ENCODE measurements around the gene CNNM4. TPM values are rescaled to one million over a fixed set of nuclear protein-coding genes. Genes with fewer than 3 reads are reported as not detected.

Gene CNNM4
- total RNA-seq, 3 donors from 2014 or later = 53.4 to 134 (median 101) TPM

GRCh38 chr2:96841701-96842495 is 81.2 kb downstream of the CNNM4 start:
- Histone ChIP-seq H3K4me1 (ENCODE audit: low read depth) (peaks cover 11% of the 10 kb centered on the region), H3K36me3 (ENCODE audit: low read depth) (no peaks in the 10 kb centered on the region), H3K4me3 (no peak overlapping the region), H3K9me3 (no peaks in the 10 kb centered on the region)
- intact Hi-C loops (cut with DNase I, micrococcal nuclease) = no loop called here
- TF ChIP-seq CTCF (IDR thresholded peaks at IDR 0.05) = no peak
- ATAC-seq = no peak
- no peak for DNase-seq

GRCh38 chr2:96842600-96842999 is 81.9 kb downstream of the CNNM4 start:
- ATAC-seq = no peak
- peaks cover 11% of the 10 kb centered on the region for H3K4me1 ChIP-seq (ENCODE audit: low read depth)
- TF ChIP-seq CTCF (IDR thresholded peaks at IDR 0.05) = no peak
- intact Hi-C loops (cut with DNase I, micrococcal nuclease) = no loop called here
- H3K9me3 ChIP-seq = no peaks in the 10 kb centered on the region
- H3K36me3 ChIP-seq (ENCODE audit: low read depth) = no peaks in the 10 kb centered on the region
- DNase-seq = no peak
- H3K4me3 ChIP-seq = no peak overlapping the region

GRCh38 chr2:96843538-96844268 is 83.0 kb downstream of the CNNM4 start, which contains the start of gene ANKRD23:
ANKRD23 (minus strand) TSS chr2:96844021; CDS start chr2:96843992, 29 bp downstream.
- no peak for ATAC-seq
- Histone ChIP-seq H3K9me3 (no peaks in the 10 kb centered on the region), H3K4me3 (no peak within 1 kb of the TSS), H3K4me1 (ENCODE audit: low read depth) (peaks cover 11% of the 10 kb centered on the region), H3K36me3 (ENCODE audit: low read depth) (no peaks in the 10 kb centered on the region)
- TF ChIP-seq CTCF (IDR thresholded peaks at IDR 0.05) = no peak
- intact Hi-C loops (cut with DNase I, micrococcal nuclease) = no loop called here
- DNase-seq = no peak

- ATAC-seq (no peak), DNase-seq (no peak)
- TF ChIP-seq CTCF (IDR thresholded peaks at IDR 0.05) = no peak
- intact Hi-C loops (cut with DNase I, micrococcal nuclease) = no loop called here
- Histone ChIP-seq H3K4me3 (no peak overlapping the region), H3K9me3 (no peaks in the 10 kb centered on the region), H3K36me3 (ENCODE audit: low read depth) (no peaks in the 10 kb centered on the region), H3K4me1 (ENCODE audit: low read depth) (peaks cover 5% of the 10 kb centered on the region)
Measured at GRCh38 chr2:96844405-96844808, 83.7 kb downstream of the CNNM4 start.

GRCh38 chr2:96846825-96847224 is 86.1 kb downstream of the CNNM4 start:
- Histone ChIP-seq H3K36me3 (ENCODE audit: low read depth) (no peaks in the 10 kb centered on the region), H3K4me1 (ENCODE audit: low read depth) (no peaks in the 10 kb centered on the region), H3K4me3 (no peak overlapping the region), H3K9me3 (no peaks in the 10 kb centered on the region)
- no peak for DNase-seq
- ATAC-seq = no peak
- intact Hi-C loops (cut with DNase I, micrococcal nuclease) = no loop called here
- no peak for TF ChIP-seq CTCF (IDR thresholded peaks at IDR 0.05)
